Measurements from ENCODE around the gene TLE2.
A peak's percentile ranks its signal among the peaks of the same experiment; 100 is the strongest.

The TLE2 gene

DNA sequence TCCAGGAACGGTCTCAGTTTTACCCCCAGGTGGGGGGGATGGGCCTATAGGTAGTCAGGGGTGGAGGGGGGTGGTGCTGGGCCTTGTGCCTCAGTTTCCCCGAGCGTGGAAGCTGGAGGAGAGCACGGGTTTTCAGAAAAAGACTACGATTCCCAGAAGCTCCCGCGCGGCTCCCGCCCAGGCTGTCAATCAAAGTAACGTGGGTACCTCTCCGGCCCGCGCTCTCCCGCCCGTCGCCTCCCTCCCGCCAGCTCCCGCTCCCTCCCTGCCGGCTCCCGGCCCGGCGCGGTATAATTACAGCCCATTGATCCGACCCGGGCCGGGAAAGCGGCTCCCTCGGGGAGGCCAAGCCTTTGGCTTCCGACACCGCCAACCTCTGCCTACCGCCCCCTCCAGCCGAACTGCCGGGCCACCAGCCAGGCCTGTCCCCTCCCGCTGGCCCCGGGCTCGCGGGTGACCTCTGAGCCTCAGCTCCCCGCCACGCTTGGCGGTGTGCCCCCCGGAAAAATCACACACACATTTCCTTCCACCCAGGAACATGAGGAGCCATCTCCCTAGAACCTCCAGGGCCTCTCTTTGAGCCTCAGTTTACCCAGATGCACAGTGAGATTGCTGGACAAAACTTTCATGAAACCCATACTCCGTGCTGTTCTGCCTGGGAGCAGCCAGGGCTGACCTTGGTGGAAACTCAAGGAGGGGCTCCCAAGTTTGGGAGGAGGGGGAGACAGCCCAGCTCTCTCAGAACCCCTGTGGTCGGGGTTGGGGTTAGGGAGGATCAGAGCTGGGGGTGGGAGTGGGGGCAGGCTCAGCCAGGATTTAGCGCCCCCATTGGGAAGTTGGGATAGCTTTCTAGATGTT lies 7.3 kb upstream of the TLE2 start:
- peak; percentile 94 for DNase-seq

DNA sequence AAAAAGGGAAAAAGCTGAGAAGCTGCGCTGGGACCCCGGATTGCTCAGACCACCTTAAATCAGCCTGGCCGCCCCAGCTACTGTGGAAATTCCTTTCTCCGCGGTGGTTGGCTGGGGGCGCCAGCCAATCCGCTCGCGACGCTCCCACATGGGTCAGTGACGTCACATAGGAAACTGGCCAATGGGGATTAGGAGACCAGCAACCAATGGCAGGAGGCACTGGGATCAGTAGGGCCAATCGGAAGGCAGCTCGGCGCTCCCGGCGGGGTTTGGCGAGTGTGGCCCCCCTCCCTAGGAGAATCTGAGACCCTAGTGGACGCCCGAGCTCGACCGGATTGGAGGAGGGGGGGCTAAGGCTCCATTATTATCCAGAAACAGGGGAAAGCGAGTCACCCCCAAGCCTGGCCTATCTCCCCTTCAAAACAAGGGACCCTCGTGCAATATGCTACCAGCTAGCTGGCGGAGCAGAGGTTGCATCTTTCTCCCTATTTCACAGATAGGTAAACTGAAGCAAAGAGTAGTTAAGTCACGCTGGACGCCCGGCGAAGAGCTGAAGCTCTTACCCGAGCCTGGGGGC lies 6.5 kb upstream of the TLE2 start:
- peak; percentile 99 for DNase-seq

DNA sequence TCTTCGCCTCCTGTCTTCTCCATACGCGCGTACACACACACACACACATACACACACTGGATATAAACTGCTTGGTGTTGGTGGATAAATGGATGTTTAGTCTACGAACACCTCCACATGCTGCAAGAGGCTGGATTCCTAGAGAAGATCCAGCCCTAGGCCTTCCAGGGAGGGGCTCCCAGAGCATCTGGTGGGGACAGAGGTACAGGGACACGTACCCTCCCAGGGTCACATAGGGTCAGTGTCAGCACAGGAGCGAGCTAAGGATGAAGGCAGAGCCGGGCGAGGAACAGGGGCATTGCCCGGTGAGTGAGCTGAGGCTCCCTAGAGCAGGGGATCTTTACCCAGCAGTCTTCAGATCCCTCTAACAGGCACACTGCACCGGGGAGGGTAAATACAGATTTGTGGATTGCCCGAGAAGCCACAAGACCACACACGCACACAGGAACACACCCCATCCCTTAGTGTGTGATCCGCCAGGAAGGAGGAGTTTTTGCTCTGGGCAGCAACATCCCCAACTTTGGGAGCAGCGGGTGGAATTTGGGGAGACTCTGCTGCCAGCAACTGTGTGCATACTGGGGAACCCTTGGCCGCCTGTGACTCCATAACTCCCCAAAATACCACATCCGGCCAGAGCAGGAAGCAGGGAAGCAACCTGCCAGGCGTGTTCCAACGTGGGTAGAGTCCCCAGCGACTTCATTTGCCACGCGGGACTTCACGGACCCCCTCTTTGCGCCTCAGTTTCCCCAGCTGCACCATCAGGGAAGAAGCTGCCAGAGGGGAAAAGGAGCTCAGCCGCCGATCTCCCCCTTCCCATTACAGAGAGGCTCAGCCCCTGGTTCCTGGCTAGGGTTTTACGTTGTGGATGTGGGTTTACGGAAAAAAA lies 5.8 kb upstream of the TLE2 start:
- DNase-seq, result peak; percentile 58

DNA sequence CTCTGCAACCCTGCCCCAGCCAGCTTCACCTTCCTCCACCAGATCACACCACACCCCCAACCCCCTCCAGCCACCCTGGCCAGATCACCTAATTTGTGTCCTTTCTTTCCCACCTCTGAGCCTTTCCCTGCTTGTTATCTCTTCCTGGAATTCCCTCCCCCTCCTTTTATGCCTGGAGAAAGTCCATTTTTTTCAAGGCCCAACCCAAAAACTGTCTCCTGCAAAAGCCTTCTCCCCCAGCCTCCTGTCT lies 5.3 kb upstream of the TLE2 start:
- DNase-seq, result no peak

DNA sequence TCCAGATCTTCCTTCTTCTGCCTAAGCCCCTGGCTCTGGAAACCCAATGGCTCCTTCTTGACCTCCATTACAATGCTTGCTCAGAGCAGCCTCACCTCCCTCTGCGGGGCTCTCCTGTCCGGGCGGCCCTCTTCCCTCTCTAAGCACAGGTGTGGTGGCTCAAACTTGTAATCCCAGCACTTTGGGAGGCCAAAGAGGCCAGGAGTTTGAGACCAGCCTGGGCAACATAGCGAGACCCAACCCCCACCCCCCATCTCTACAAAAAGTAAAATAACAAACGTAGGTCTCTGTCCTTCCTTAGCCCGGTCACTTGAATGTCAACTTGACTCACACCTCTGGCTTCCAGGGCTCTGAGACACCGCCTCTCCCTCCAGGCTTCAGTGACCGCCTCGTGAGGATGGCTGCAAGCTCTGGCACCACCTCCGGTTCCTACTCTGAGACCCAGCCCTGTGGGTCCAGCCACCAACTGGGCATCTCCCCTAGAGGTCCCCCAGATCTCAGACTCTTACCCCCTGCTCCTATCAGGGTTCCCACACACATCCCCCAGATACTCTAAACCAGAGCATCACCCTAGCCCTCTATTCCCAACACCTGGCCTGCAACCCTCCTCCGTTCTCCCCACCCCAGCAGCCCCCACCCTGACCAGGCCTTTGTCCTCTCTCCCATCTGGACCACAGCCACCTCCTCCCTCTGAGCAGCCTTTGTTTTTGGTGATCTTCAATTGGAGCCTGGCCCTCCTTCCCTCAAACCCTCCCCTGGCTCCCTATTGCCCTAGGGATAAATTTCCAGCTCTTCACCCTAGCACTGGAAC lies 4.7 kb upstream of the TLE2 start:
- DNase-seq, result no peak

DNA sequence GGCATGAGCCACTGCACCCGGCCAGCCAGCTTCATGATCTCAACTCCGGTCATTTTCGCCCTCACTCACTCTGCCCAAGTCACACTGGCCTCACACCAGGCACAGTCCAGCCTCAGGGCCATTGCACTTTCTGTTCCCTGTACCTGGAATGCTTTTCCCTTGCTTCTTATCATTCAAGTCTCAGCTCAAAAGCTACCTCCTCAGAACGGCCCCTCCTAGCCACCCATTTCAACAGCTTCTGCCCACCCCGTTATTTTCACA lies 2.5 kb upstream of the TLE2 start:
- no peak for DNase-seq

DNA sequence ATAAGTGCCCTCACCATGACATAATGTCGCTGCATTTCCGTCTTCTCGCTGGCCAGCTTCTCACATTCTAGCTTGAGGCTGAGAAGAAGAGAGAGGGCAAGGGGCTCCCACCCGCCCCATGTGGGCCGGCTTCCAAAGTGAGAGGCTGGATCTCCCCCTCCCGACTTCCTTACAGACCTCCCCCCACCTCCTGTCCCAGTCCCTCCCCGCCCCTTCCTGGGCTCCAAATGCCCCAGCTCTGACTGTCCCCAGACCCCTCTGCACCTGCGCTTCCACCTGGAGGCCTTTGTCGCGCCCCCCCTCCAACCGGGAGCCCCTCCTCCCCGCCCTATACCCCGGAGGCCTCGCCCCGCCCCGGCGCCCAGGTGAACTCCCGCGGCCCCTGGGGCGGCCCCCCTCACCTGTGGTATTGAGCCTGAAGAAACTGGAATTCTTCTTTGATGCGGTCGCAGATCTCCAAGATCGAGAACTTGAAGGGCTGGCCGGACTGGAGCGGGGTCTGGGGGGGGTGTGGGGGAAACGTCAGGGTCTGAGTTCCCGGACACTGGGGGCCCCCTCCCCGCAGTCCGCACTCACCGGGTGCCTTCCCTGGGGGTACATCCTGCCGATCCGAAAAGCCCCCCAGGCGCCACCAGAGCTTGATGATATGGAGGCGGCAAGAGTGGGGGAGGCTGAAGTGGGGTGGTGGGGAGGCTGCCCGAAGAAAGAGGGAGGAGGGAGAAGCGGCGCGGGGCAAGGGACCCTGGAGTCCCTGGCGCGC lies 595 bp downstream of the TLE2 start:
- DNase-seq, result peak; percentile 27

DNA sequence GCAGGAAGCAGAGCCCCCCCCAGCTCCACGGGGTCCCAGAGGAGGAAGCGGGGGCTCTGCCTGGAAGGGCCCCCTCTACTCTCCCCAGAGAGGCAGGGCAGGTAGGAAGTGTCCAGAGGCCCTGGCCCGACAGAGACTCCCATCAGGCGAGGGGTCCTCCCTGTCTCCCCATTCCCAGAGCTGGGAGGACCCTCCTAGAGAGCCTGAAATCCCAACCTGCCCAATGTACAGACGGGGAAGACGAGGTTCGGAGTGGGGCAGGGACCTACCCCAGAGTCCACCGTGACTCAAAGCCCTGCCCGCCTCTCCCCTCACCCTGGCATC lies 1.1 kb downstream of the TLE2 start:
- DNase-seq, result no peak

DNA sequence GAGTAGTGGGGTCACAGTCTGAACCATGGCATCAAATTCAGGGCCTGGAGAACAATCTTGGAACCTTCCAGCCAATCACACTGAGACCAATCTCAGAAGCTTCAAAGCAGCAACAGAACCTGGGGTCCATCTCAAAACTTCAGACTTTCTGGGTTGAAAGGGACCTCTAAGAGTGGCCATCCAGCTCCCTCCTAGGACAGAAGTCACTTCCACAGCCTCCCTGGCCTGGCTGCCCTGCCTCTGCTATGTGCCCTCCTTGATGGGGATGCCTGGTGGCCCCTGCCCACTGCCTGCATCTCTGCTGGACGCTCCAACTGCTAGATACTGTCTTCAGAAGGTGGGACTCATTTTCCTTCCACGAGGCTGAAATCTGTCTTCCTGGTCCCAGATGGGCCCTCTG lies 1.8 kb downstream of the TLE2 start:
- DNase-seq, result no peak

DNA sequence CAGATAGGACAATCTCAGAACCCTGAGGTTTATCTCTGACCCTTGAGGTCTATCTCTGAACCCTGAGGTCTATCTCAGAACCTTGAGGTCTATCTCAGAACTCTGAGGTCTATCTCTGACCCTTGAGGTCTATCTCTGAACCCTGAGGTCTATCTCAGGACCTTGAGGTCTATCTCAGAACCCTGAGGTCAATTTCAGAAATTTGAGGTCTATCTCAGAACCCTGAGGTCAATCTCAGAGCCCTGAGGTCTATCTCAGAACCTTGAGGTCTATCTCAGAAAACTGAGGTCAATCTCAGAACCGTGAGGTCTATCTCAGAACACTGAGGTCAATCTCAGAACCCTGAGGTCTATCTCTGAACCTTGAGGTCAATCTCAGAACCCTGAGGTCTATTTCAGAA lies 2.3 kb downstream of the TLE2 start:
- DNase-seq, result no peak

DNA sequence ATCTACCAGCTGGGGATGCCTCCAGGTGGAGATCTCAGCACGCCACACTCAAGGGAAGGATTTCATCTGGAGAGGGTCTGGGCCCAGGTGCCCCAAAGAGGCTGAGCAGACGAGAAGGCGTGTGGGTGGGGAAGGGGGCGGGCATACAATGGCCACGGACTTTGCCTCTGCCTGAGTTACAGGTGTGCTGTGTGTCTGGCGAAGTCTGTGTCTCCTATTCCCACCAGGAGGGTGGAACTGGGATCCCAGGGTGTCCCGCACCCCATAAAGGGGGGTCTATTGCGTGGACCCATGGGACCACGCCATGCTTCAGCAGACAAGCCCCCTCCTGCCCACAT lies 3.6 kb downstream of the TLE2 start:
- DNase-seq, result no peak

DNA sequence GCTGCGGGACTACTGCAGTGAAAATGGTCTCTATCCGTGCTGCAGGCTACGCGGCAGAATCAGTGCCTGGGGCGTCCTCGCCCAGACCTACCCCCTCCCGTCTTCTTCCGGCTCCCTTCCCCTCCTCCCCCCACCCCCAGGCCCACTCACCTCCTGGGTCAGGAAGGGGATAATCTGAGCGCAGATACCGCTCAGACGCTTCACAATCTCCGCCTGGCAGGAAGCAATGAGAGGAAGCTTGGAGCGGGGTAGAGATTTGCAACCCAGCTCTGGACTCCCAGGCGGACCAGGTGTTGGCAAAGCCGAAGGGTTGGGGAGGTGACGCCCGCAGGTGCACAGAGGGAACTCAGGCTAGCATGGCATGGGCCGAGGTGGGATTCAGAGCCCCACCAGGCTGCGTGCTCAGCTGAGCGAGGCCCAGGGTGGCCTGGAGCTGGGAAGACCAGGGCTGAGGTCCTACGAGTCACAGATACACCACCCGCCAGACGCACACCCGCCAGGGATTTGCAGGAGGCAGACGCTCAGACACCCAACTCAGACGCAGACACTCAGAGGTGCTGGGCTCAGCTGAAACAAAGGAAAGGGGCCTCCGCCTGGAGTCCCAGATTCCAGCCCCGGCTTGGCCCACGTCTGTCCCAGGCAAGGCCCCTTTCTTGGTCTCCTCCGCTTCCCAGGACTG lies 4.1 kb downstream of the TLE2 start:
- DNase-seq, result no peak

DNA sequence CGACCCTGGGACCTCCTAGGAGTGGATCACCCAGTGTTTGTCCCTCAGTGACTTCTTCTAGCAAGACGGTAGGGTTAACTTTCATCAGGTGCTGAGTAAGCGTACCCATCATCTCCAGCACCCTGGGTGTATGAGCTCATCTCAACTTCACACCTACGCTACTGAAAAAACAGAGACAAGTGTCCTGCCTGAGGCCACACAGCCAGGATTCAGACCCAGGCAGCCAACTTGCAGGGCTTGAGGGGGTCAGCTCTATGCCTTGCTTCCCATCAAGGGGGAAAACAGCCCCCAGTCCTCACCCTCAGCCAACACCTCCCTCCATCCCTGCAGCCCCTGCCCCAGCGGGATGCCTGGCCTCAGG lies 4.6 kb downstream of the TLE2 start:
- DNase-seq, result no peak

DNA sequence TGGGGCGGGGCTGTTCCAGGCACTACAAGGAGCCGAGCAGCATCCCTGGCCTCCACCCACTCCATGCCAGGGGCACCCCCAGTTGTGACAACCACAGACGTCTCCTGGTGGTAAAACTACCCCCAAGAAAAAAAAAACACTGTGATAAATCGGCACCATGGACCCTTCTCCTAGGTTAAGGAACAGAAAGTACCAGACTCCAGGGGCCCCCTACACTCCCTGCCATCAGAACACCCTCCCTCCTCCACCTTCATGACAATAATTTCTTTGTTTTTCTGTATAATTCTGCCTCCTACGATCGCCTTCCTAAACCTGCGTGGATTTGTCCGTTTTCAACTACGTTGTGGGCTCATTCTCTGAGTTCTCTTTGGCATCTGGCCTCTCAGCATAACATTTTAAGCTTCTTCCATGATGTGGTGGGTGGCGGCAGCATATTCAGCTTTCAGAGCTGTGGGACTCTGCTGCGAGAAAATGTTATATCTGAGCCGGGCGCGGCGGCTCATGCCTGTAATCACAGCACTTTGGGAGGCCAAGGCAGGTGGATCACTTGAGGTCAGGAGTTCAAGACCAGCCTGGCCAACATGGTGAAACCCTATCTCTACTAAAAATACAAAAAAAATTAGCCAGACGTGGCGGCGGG lies 8.6 kb downstream of the TLE2 start:
- DNase-seq, result no peak

DNA sequence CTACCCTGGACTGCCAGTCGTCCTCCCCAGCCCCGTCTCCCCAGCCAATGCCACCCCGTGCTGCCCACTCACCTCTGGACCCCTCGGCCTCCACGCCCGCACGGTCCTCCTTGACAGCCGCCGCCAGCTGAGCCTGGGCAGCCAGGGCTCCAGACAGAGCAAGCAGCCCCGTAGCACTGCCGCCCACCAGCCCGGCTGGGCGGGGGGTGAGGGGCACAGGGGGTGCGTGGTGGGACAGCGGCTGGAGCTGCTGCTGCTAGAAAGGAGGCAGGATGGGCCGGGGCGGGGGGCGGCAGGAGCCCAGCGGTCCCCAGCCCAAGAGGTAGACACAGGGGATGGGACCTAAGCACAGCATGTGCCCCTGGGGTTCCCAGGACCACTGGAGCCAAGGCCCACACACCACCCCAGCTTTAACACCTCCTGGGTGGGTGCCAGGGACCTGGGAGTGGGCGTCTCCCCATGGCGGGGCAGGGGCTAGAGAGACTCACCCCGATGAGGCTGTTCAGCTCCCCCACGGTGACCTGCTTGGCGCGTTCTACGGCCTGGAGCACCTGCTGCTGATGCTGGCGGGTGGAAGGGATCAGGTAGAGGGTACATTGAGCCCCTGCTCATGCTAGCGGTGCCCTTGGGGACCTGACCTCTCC lies 9.7 kb downstream of the TLE2 start:
- DNase-seq, result no peak

DNA sequence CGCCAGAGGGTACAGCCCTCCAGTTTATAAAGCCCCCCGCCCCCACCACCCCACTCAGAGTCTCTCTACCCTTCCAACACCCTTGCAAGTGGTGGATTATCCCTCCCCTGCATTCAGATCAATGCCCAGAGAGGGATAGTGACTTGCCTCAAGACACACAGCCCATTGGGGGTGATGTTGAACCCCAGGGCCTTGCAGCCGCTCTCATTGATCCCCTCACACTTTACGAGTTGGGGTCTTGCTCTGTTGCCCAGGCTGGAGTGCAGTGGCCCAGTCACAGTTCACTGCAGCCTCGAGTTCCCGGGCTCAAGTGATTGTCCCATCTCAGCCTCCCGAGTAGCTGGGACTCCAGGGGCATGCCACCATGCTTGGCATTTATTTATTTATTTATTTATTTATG lies 11.2 kb downstream of the TLE2 start:
- DNase-seq, result no peak

DNA sequence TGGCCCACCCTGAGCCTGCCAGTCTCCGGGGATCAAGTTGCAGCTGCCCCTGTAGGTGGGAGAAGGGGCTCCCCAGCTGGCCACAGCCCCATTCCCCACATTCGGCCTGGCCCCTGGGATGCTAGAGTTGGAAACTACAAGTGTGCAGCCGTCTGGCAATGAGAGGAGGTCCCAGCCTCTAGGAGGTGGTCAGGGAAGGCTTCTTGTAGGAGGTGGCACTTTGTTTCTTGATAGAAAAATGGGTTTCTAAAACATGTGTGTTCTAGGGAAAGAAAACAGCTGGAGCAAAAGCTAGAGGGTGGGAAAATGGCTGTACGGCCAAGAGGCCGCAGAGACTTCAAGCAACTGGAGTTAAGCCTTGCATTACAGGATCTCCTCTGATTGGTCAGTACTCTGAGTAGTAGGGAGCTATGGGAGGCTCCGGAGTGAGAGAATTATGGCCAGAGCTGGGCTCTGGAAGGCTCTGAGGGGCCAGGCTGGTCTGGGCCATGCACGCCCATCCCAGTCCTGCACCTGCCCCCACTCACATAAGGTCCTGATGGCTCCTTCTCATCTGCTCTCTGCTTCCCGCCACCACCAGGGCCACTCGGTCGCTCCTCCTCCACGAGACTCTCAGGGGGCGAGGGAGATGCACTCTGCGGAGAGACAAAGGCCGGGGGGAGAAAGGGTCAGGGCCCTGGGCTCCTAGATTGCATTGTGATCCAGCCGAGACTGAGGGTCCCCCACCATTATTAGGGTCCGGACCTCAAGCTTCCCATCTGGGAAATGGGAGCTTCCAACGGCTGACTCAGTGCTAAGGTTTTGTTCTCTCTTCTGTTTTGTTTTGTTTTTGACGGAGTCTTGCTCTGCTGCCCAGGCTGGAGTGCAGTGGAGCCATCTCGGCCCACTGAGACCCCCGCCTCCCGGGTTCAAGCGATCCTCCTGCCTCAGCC lies 13.7 kb downstream of the TLE2 start:
- no peak for DNase-seq

DNA sequence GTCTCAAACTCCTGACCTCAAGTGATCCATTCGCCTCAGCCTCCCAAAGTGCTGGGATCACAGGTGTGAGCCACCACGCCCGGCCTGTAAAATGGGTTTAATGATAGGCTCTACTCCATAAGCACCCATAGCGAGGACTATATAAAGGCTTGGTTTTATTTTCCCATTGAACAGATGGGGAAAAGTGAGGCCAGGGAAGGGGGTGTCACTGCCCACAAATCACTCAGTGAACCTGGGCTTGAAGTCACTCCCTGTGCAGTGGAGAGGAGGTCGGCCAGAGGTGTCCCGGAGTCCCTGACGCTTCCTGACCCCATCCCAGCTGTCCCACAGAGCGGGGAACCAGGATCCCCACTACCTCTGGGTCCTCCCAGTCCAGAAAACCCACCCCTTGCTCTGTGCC lies 14.9 kb downstream of the TLE2 start:
- DNase-seq, result no peak

DNA sequence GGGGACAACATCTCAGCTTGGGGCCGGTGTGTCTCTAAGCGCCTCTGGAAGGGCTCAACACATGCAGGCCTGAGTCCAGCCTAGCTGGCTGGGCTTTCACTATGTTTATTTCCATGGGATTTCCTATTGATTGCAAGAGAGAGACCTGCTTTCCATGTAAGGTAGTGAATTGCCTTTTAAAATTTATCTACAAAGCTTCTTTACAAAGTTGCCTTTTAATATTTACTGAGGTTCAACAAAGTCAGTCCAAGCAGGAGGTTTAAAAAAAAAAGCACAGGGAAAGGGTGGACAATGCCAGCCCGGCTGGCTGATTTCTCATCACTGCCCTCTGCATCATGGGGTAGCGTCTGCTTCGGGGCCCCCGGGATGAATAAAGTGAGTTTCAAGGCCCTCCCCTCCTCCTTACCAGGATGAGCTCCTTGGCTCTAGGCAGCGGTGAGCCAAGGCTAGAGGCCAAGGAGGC lies 15.8 kb downstream of the TLE2 start:
- no peak for DNase-seq

DNA sequence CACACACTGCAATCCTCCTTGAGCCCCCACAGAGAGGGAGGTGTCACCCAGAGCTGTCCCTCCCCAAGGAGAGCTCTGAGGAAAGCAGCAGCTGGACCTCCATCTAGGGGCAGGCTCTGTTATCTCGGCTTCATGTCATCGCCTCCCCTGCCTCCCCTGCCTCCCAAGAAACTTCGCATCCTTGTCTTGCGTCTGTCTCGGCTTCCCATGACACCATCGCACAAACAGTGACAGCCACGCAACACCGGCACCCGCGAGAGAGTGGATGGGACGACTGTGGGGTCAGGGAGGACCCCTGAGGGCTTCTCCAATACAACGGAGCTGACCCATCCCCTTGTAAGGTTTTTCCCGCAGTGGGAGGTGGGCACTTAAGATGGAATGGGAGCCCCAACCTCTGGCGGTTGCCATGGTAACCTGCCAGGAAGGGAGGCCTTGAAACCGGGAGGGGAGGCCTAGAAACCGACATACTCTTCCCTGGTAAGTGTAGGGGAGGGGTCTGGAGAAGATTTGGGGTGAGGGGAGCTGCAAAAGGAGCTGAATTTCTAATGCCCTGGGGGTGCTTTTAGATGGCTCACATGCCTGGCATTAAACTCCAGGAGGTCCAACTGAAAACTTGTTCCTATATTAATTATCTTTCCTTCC lies 16.3 kb downstream of the TLE2 start:
- no peak for DNase-seq

All from NCI-H2171 treated with DMSO at 0.1 percent for 48 hours (cell line).